Measurements from ENCODE around the gene ATXN10.

ATXN10 gene

GRCh38 chr22:45885941-45886395, 214.3 kb downstream of the ATXN10 start:
- TF ChIP-seq TARDBP (IDR thresholded peaks at IDR 0.05) = no peak
- TF ChIP-seq, protein P1, sequence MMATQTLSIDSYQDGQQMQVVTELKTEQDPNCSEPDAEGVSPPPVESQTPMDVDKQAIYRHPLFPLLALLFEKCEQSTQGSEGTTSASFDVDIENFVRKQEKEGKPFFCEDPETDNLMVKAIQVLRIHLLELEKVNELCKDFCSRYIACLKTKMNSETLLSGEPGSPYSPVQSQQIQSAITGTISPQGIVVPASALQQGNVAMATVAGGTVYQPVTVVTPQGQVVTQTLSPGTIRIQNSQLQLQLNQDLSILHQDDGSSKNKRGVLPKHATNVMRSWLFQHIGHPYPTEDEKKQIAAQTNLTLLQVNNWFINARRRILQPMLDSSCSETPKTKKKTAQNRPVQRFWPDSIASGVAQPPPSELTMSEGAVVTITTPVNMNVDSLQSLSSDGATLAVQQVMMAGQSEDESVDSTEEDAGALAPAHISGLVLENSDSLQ (IDR thresholded peaks at IDR 0.05) = no peak
- CTCF ChIA-PET = no interaction called here
- POLR2A ChIA-PET = no interaction called here
- no peak for DNase-seq (ENCODE audit: extremely low spot score)

- DNase-seq (ENCODE audit: extremely low spot score) = no peak
- ChIA-PET CTCF (no interaction called here), POLR2A (no interaction called here)
- TF ChIP-seq LEF1 (IDR thresholded peaks at IDR 0.05; ENCODE audit: borderline replicate concordance) (no peak), FOXK2 (IDR thresholded peaks at IDR 0.05) (no peak), TARDBP (IDR thresholded peaks at IDR 0.05) (no peak), CTBP1 (IDR thresholded peaks at IDR 0.05; ENCODE audit: borderline replicate concordance) (no peak), L3MBTL2 (conservative IDR thresholded peaks at IDR 0.05) (no peak), FOXA1 (IDR thresholded peaks at IDR 0.05) (no peak), SP1 (IDR thresholded peaks at IDR 0.05) (no peak), SUZ12 (IDR thresholded peaks at IDR 0.05) (no peak), FOXM1 (IDR thresholded peaks at IDR 0.05; ENCODE audit: borderline replicate concordance) (no peak), ARNT (IDR thresholded peaks at IDR 0.05) (no peak), ZNF384 (IDR thresholded peaks at IDR 0.05) (no peak), BHLHE40 (IDR thresholded peaks at IDR 0.05; ENCODE audit: borderline replicate concordance) (no peak), ELF4 (IDR thresholded peaks at IDR 0.05) (no peak), NFRKB (IDR thresholded peaks at IDR 0.05) (no peak), HDGF (IDR thresholded peaks at IDR 0.05; ENCODE audit: borderline replicate concordance) (no peak)
- TF ChIP-seq, protein P1 (IDR thresholded peaks at IDR 0.05) = no peak
Measured at GRCh38 chr22:45886540-45886939, 214.9 kb downstream of the ATXN10 start.

DNA sequence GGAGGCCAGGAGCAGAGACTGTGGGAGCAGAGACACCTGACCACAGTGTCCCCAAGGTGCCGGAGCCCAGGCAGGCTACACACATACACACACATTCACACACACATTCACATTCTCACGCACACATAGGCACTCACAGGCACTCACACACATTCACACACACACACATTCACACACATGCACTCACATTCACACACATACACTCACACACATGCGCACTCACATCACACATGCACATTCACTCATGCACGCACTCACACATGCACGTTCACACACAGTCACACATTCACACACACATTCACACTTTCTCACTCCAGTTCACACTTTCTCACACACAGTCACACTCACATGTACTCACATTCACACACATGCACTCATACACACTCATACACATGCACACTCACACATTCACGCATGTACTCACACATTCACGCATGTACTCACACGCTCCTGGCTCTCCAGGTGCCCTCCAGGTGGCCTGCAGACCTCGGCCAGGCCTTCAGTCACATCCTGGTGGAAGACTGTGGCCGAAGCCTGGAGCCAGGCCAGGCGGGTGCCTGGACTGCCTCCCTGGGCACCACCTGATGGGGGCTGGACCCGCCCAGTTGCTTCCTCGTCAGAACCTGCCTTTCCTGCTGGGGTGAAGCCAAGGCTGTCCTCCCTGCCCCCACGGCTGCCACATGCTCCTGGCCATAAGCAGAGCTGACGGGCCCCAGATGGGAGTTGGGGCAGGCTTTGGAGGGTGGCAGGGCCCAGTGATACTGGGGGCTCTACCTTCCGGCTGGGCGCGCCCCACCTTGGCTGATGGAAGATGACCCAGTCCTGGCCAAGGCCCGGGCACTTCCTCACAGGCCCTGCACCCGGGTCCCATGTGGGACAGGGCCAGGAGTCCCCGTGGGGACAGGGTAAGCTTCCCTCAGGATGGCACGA, 215.8 kb downstream of the ATXN10 start:
- TF ChIP-seq FOXA1 (IDR thresholded peaks at IDR 0.05) (no peak), ZNF384 (IDR thresholded peaks at IDR 0.05) (no peak), CTBP1 (IDR thresholded peaks at IDR 0.05; ENCODE audit: borderline replicate concordance) (no peak), ELF4 (IDR thresholded peaks at IDR 0.05) (no peak), BHLHE40 (IDR thresholded peaks at IDR 0.05; ENCODE audit: borderline replicate concordance) (no peak), FOXK2 (IDR thresholded peaks at IDR 0.05) (no peak), TARDBP (IDR thresholded peaks at IDR 0.05) (no peak), SUZ12 (IDR thresholded peaks at IDR 0.05) (no peak), LEF1 (IDR thresholded peaks at IDR 0.05; ENCODE audit: borderline replicate concordance) (no peak), NFRKB (IDR thresholded peaks at IDR 0.05) (no peak)
- TF ChIP-seq, protein P1 (IDR thresholded peaks at IDR 0.05) = no peak
- ChIA-PET CTCF (no interaction called here), POLR2A (no interaction called here)
- DNase-seq (ENCODE audit: extremely low spot score) = no peak

GRCh38 chr22:45888221-45889092, 216.8 kb downstream of the ATXN10 start:
- ChIA-PET CTCF (no interaction called here), POLR2A (no interaction called here)
- no peak for TF ChIP-seq FOXK2 (IDR thresholded peaks at IDR 0.05)
- TF ChIP-seq HDGF (IDR thresholded peaks at IDR 0.05; ENCODE audit: borderline replicate concordance) = no peak
- no peak for TF ChIP-seq SP1 (IDR thresholded peaks at IDR 0.05)
- no peak for TF ChIP-seq NFRKB (IDR thresholded peaks at IDR 0.05)
- TF ChIP-seq, protein P1 (IDR thresholded peaks at IDR 0.05) = no peak
- TF ChIP-seq TARDBP (IDR thresholded peaks at IDR 0.05) = no peak
- TF ChIP-seq CTBP1 (IDR thresholded peaks at IDR 0.05; ENCODE audit: borderline replicate concordance) = no peak
- no peak for TF ChIP-seq ZNF384 (IDR thresholded peaks at IDR 0.05)
- no peak for TF ChIP-seq FOXM1 (IDR thresholded peaks at IDR 0.05; ENCODE audit: borderline replicate concordance)
- DNase-seq (ENCODE audit: extremely low spot score) = no peak

DNA sequence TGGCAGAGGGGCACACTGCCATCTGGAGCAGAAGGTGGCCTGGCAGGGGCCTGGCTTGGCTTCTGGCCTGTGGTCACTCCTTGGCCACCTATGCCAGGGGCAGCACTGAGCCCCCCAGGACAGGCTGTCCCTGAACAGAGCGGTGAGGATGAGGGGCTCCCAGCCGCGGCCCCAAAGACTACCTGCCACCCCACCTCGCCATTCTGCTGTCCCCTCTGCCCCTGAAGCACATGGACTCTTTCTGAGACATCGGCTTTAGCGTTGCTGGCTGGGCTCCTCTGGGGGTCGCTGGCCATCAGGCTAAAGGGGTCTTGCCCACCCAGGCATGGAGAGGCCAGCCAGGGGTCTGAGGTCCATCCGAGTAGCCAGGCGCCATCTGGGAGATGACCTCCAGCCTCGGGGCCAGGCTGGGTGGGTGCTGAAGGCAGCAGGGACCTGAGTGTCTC, 217.5 kb downstream of the ATXN10 start:
- TF ChIP-seq FOXM1 (IDR thresholded peaks at IDR 0.05; ENCODE audit: borderline replicate concordance) (no peak), SP1 (IDR thresholded peaks at IDR 0.05) (no peak), L3MBTL2 (conservative IDR thresholded peaks at IDR 0.05) (no peak), ARNT (IDR thresholded peaks at IDR 0.05) (no peak), TARDBP (IDR thresholded peaks at IDR 0.05) (no peak), HDGF (IDR thresholded peaks at IDR 0.05; ENCODE audit: borderline replicate concordance) (no peak), LEF1 (IDR thresholded peaks at IDR 0.05; ENCODE audit: borderline replicate concordance) (no peak), FOXK2 (IDR thresholded peaks at IDR 0.05) (no peak)
- TF ChIP-seq, protein P1 (IDR thresholded peaks at IDR 0.05) = no peak
- POLR2A ChIA-PET = no interaction called here
- DNase-seq (ENCODE audit: extremely low spot score) = no peak
- CTCF ChIA-PET = no interaction called here
